Smooth muscle cell of the umbilical artery (primary cell): ENCODE data around the gene CTNNB1. TPM values are rescaled to one million over a fixed set of nuclear protein-coding genes. Genes with fewer than 3 reads are reported as not detected.

Source experiments
- total RNA-seq: library from RNA; depleted of rRNA; stranded (reverse); fragments of >200 nt; gene quantifications from 2 replicates; pipeline ENCODE4 v1.2.3, GENCODE V29; 2014

CTNNB1 gene
- 764 and 883 TPM in 2 replicates for total RNA-seq

DNA sequence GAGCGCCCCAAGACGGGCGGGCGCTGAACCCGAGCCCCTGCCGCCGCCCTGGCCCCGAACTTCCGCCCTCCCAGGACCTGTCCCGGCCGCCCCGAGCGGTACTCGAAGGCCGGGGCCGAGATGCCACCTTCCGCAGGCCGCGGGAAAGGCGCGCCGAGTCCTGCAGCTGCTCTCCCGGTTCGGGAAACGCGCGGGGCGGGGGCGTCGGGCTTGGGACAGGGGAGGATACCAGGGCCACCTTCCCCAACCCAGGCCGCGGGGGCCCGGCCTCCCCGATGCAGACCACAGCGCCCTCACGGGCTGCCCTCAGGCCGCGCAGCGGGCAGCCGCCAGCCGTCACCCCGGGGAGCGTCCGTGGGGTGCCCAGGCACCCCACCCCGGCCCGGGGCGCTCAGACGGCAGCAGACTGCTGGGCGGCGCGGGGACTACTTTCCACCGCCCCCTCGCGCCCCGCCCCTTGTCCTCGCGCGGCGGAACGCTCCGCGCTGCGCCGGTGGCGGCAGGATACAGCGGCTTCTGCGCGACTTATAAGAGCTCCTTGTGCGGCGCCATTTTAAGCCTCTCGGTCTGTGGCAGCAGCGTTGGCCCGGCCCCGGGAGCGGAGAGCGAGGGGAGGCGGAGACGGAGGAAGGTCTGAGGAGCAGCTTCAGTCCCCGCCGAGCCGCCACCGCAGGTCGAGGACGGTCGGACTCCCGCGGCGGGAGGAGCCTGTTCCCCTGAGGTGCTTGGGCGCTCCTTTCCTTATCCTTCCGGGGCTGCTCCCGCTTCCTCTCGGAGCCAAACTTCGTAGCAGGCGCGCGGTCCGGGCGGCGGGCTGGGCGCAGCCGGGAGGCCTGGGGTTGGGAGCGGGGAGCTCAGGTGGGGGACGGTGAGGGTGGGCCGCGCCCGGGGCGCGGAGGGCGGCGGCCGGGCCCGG, at the start of gene CTNNB1:
Gene CTNNB1, plus strand, starts transcription at position 556 of the 916 bp plus-strand sequence. CDS start 24,564 bp downstream, outside the sequence.

